Measurements from ENCODE around the gene ETS2. TPM values are rescaled to one million over a fixed set of nuclear protein-coding genes. Genes with fewer than 3 reads are reported as not detected.

Gene ETS2
- total and polyA plus RNA-seq, 2 of the 4 experiments (the other 2 are of a cell fraction), result 21.3 to 21.7 TPM

- no peak overlapping the region for H3K9ac ChIP-seq (ENCODE audit: low read depth, low read length)
- dilution Hi-C loops (cut with HindIII; ENCODE audit: low sequenced_read_pairs, unreplicated experiment), result no loop called here
- H2BK20ac ChIP-seq (ENCODE audit: low read depth, low read length), result peak overlapping the region; percentile 11; the same call in 1 of the 2 replicates
- no peak overlapping the region for H2BK120ac ChIP-seq (ENCODE audit: low read depth, low read length)
- no peak overlapping the region for H3K27ac ChIP-seq (ENCODE audit: insufficient read depth, low read length)
- intact Hi-C loops (cut with micrococcal nuclease), result no loop called here
- no CpG with 5 or more reads among the region's 6 CpGs for WGBS, 2 experiments (ENCODE audit: extremely low coverage in 2 of 2, insufficient read length in 1 of 2)
- no peak overlapping the region for H2AK9ac ChIP-seq (replicated peaks; ENCODE audit: low read depth, low read length, poor library complexity)
- ChIA-PET CTCF (no interaction called here), POLR2A (ENCODE audit: unreplicated experiment) (no interaction called here)
- H3K23ac ChIP-seq (ENCODE audit: low read depth, low read length), result no peak overlapping the region
- H3K27me3 ChIP-seq (ENCODE audit: control insufficient read depth, insufficient read depth, low read length), result no peaks in the 10 kb centered on the region
- H3K4me3 ChIP-seq (ENCODE audit: insufficient read depth, low read depth, low read length), result no peak overlapping the region
- H4K91ac ChIP-seq (ENCODE audit: insufficient read depth, low read depth, low read length), result no peak overlapping the region; the same call in 1 of the 2 replicates
- H2AK5ac ChIP-seq (ENCODE audit: low read depth, low read length), result no peak overlapping the region
- H4K8ac ChIP-seq (ENCODE audit: low read depth in 2 of 2, low read length in 2 of 2), result no peak overlapping the region
- H2BK15ac ChIP-seq (ENCODE audit: low read depth, low read length), result peak overlapping the region; percentile 48; the same call in 1 of the 3 replicates
- H3K79me1 ChIP-seq (ENCODE audit: low read depth in 1 of 2, low read length in 2 of 2), result no peaks in the 10 kb centered on the region
- no peak overlapping the region for H3K56ac ChIP-seq (ENCODE audit: extremely low read depth, insufficient read depth, low read length)
- H3K4me2 ChIP-seq (ENCODE audit: low read depth, low read length), result no peak overlapping the region
- H3K9me3 ChIP-seq (ENCODE audit: control insufficient read depth, insufficient read depth, low read length), result no peaks in the 10 kb centered on the region
- H3K4ac ChIP-seq (ENCODE audit: low read depth, low read length), result no peak overlapping the region
- H3K14ac ChIP-seq (replicated peaks; ENCODE audit: low read depth, low read length), result no peak overlapping the region
- H3K18ac ChIP-seq (ENCODE audit: low read depth, low read length), result no peak overlapping the region
- in situ Hi-C loops (cut with MboI; ENCODE audit: low sequenced_read_pairs), result no loop called here
- H4K20me1 ChIP-seq (ENCODE audit: insufficient read depth, low read length), result no peaks in the 10 kb centered on the region
- no TSS peak for BruUV-seq (replicated peaks)
- peaks cover 5% of the 10 kb centered on the region; the same call in 1 of the 2 replicates for H3K4me1 ChIP-seq (ENCODE audit: control insufficient read depth, insufficient read depth, low read length)
- no peak for DNase-seq
- H3K9me1 ChIP-seq (ENCODE audit: insufficient read depth, low read length), result peaks cover 3% of the 10 kb centered on the region; the same call in 1 of the 2 replicates
- H3K36me3 ChIP-seq (ENCODE audit: control insufficient read depth, insufficient read depth, low read length), result no peaks in the 10 kb centered on the region
- no peak overlapping the region for H2AFZ ChIP-seq (replicated peaks; ENCODE audit: low read length, poor library complexity)
- H2BK5ac ChIP-seq (ENCODE audit: low read depth, low read length, poor library complexity, severe bottlenecking), result no peak overlapping the region
- TF ChIP-seq, protein P1, sequence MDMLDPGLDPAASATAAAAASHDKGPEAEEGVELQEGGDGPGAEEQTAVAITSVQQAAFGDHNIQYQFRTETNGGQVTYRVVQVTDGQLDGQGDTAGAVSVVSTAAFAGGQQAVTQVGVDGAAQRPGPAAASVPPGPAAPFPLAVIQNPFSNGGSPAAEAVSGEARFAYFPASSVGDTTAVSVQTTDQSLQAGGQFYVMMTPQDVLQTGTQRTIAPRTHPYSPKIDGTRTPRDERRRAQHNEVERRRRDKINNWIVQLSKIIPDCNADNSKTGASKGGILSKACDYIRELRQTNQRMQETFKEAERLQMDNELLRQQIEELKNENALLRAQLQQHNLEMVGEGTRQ (IDR thresholded peaks at IDR 0.05; ENCODE audit: low read depth, low read length), result no peak
- no peak for TF ChIP-seq RAD21 (IDR thresholded peaks at IDR 0.05; ENCODE audit: low read length)
- TF ChIP-seq MXI1 (IDR thresholded peaks at IDR 0.05; ENCODE audit: borderline replicate concordance, low read depth, low read length), result no peak
- no peak for TF ChIP-seq ELK1 (IDR thresholded peaks at IDR 0.05; ENCODE audit: borderline replicate concordance, low read depth, low read length)
- no peak for TF ChIP-seq NFE2L2 (IDR thresholded peaks at IDR 0.05; ENCODE audit: low read depth, low read length)
- TF ChIP-seq CEBPB (IDR thresholded peaks at IDR 0.05; ENCODE audit: low read depth, low read length), result no peak
- TF ChIP-seq POLR2A (IDR thresholded peaks at IDR 0.05; ENCODE audit: low read depth, low read length), result no peak
- no peak for TF ChIP-seq BHLHE40 (IDR thresholded peaks at IDR 0.05; ENCODE audit: low read depth, low read length)
- TF ChIP-seq MAFK (IDR thresholded peaks at IDR 0.05; ENCODE audit: low read depth, low read length), result no peak
- no peak for ATAC-seq (ENCODE audit: low read depth)
- H4K5ac ChIP-seq (ENCODE audit: low read depth, low read length), result no peak overlapping the region
Observed at GRCh38 chr21:38798081-38798480, 7.6 kb upstream of the ETS2 start.

All from IMR-90 (cell line).